Gastroesophageal sphincter (tissue), 4 donors: Measurements from ENCODE around the gene DPYD. TPM values are rescaled to one million over a fixed set of nuclear protein-coding genes. Genes with fewer than 3 reads are reported as not detected.

Source experiments
- ATAC-seq: fragments of 150-250 bp; one replicate; pipeline ENCODE4 v1.9.1; 2016; ENCODE audit warnings: mild to moderate bottlenecking, moderate library complexity
- H3K27ac ChIP-seq, 4 donors: fragments of 200-600 bp; sonication (generic) in 3 of 4; 1 replicate in 3 of 4; 2 replicates in 1 of 4; pipeline ENCODE4 v1.5.1; 2016 to 2019
- H3K27me3 ChIP-seq: fragments of 200-600 bp; sonication (generic); one replicate; pipeline ENCODE4 v1.5.1; 2019
- H3K36me3 ChIP-seq, 2 donors: fragments of 200-600 bp; sonication (generic); one replicate each; pipeline ENCODE4 v1.5.1; 2019; ENCODE audit warnings: control low read depth in 1 of 2
- H3K4me1 ChIP-seq, 3 donors: fragments of 200-600 bp; sonication (generic); 1 replicate in 2 of 3; 2 replicates in 1 of 3; pipeline ENCODE4 v1.5.1; 2016 to 2019; ENCODE audit warnings: control low read depth in 2 of 3
- H3K4me3 ChIP-seq, 2 donors: fragments of 200-600 bp; sonication (generic); one replicate each; pipeline ENCODE4 v1.5.1; 2019; ENCODE audit warnings: mild to moderate bottlenecking in 1 of 2, moderate library complexity in 1 of 2
- H3K9me3 ChIP-seq, 3 donors: fragments of 200-600 bp; sonication (generic); one replicate each; pipeline ENCODE4 v1.5.1; 2017 to 2019; ENCODE audit warnings: control low read depth in 2 of 3
- EP300 ChIP-seq: sonication (generic); formaldehyde crosslinking; IDR thresholded peaks from one replicate; pipeline ENCODE4 v1.6.1; 2017; ENCODE audit warnings: antibody characterized with exemption, mild to moderate bottlenecking
- POLR2A ChIP-seq, 2 donors: fragments of 450-650 bp; IDR thresholded peaks; one replicate each; pipeline ENCODE4 v1.6.1; 2017; ENCODE audit warnings: antibody characterized with exemption in 2 of 2, mild to moderate bottlenecking in 2 of 2, moderate library complexity in 1 of 2
- POLR2AphosphoS5 ChIP-seq: sonication (generic); formaldehyde crosslinking; IDR thresholded peaks from one replicate; pipeline ENCODE4 v1.6.1; 2017; ENCODE audit warnings: antibody characterized with exemption
- WGBS, 2 donors: methylation state at CpG; one replicate each; pipeline ENCODE4 v1.1.5; 2018; ENCODE audit warnings: low coverage in 1 of 2; 5-methylcytosine and 5-hydroxymethylcytosine counted together
- total RNA-seq, 4 donors: library from RNA; depleted of rRNA; stranded (reverse); fragments of >200 nt; gene quantifications; one replicate each; pipeline ENCODE4 v1.1.0, GENCODE V29; 2016
- TF ChIP-seq, protein P1 (sequence below), 4 experiments: fragments of 200-600 bp in 2 of 4; fragments of 450-650 bp in 2 of 4; sonication (generic) in 1 of 4; IDR thresholded peaks; one replicate each; pipeline ENCODE4 v1.5.1; 2017 to 2019; ENCODE audit warnings: antibody characterized with exemption in 4 of 4, mild to moderate bottlenecking in 2 of 4, moderate library complexity in 2 of 4

DPYD gene
- total RNA-seq, 4 donors from 2014 or later: 31.2 to 53.0 (median 43.2) TPM

- TF ChIP-seq POLR2AphosphoS5 (no peak), POLR2A (IDR thresholded peaks at IDR 0.05) (no peak), EP300 (no peak)
- TF ChIP-seq, protein P1, sequence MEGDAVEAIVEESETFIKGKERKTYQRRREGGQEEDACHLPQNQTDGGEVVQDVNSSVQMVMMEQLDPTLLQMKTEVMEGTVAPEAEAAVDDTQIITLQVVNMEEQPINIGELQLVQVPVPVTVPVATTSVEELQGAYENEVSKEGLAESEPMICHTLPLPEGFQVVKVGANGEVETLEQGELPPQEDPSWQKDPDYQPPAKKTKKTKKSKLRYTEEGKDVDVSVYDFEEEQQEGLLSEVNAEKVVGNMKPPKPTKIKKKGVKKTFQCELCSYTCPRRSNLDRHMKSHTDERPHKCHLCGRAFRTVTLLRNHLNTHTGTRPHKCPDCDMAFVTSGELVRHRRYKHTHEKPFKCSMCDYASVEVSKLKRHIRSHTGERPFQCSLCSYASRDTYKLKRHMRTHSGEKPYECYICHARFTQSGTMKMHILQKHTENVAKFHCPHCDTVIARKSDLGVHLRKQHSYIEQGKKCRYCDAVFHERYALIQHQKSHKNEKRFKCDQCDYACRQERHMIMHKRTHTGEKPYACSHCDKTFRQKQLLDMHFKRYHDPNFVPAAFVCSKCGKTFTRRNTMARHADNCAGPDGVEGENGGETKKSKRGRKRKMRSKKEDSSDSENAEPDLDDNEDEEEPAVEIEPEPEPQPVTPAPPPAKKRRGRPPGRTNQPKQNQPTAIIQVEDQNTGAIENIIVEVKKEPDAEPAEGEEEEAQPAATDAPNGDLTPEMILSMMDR (IDR thresholded peaks at IDR 0.05): no peak
- H3K9me3 ChIP-seq: no peaks in the 10 kb centered on the region
- H3K4me3 ChIP-seq: no peak overlapping the region
- H3K4me1 ChIP-seq: peaks cover 0 to 11% (median 2%) of the 10 kb centered on the region in 3 donors
- H3K27me3 ChIP-seq: no peaks in the 10 kb centered on the region
- H3K36me3 ChIP-seq: no peaks in the 10 kb centered on the region
- no peak overlapping the region for H3K27ac ChIP-seq
- no peak for ATAC-seq
These were observed 11.6 kb downstream of the DPYD start for GRCh38 chr1:97909266-97909665.

GRCh38 chr1:97907886-97908285 is 12.9 kb downstream of the DPYD start:
- WGBS, 2 donors: 87 to 100% methylated on average over 2 of the region's 3 CpGs
- peaks cover 5 to 24% (median 6%) of the 10 kb centered on the region in 3 donors for H3K4me1 ChIP-seq
- TF ChIP-seq POLR2AphosphoS5 (no peak), EP300 (no peak)

DNA sequence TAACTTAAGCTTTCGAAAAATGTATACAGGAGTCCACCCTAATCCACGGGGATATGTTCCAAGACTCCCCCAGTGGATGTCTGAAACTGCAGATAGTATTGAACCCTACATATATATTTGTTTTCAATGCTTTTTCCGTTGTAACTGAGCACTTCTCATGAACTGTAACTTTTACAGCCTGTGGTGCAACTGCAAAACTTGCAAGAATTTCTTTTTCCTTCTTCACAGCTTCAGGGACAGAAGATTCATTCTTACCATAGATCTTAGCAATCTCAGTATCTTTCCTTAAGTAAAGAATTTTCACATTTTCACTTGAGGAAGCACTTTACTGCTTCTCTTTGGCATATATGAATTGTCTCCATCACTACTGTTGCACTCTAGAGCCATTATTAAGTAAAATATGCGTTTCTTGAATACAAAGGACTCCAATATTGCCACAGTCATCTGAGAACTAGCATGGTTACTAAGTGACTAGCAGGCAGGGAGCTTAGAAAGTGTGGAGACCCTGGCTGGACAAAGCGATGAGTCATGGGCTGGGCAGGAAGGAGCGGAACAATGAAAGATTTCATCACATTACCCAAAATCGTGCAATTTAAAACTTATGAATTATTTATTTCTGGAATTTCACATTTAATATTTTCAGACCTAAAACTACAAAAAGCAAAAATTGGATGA is 14.1 kb downstream of the DPYD start:
- 73 to 74% methylated on average over 6 to 7 of the region's 7 CpGs for WGBS, 2 donors
- peak; percentile 89 for ATAC-seq

More at GRCh38 chr1:97907886-97908285, 12.9 kb downstream of the DPYD start:
- no peak for ATAC-seq
- no peaks in the 10 kb centered on the region for H3K36me3 ChIP-seq
- H3K9me3 ChIP-seq: no peaks in the 10 kb centered on the region
- H3K4me3 ChIP-seq: no peak overlapping the region
- no peak overlapping the region for H3K27ac ChIP-seq
- no peaks in the 10 kb centered on the region for H3K27me3 ChIP-seq

GRCh38 chr1:97905141-97905940 is 15.5 kb downstream of the DPYD start:
- Histone ChIP-seq H3K27ac (no peak overlapping the region), H3K27me3 (no peaks in the 10 kb centered on the region), H3K9me3 (no peaks in the 10 kb centered on the region), H3K36me3 (no peaks in the 10 kb centered on the region), H3K4me1 (peaks cover 5 to 25% (median 6%) of the 10 kb centered on the region in 3 donors), H3K4me3 (no peak overlapping the region)
- TF ChIP-seq, protein P1 (IDR thresholded peaks at IDR 0.05): no peak
- TF ChIP-seq EP300 (no peak), POLR2AphosphoS5 (no peak), POLR2A (IDR thresholded peaks at IDR 0.05) (no peak)
- no peak for ATAC-seq
- WGBS, 2 donors: 84 to 90% methylated on average over 6 of the region's 6 CpGs

More for the DNA sequence above, 14.1 kb downstream of the DPYD start:
- no peak for TF ChIP-seq POLR2A (IDR thresholded peaks at IDR 0.05)
- no peak for TF ChIP-seq POLR2AphosphoS5
- TF ChIP-seq EP300: no peak
- TF ChIP-seq, protein P1 (IDR thresholded peaks at IDR 0.05): no peak
- no peaks in the 10 kb centered on the region for H3K36me3 ChIP-seq
- H3K9me3 ChIP-seq: no peaks in the 10 kb centered on the region
- no peak overlapping the region for H3K4me3 ChIP-seq
- no peaks in the 10 kb centered on the region for H3K27me3 ChIP-seq
- H3K4me1 ChIP-seq: peaks cover 5 to 25% (median 6%) of the 10 kb centered on the region in 3 donors
- no peak overlapping the region for H3K27ac ChIP-seq

- Histone ChIP-seq H3K36me3 (no peaks in the 10 kb centered on the region), H3K4me1 (peaks cover 5 to 25% (median 6%) of the 10 kb centered on the region in 3 donors), H3K27me3 (no peaks in the 10 kb centered on the region), H3K27ac (no peak overlapping the region), H3K4me3 (no peak overlapping the region), H3K9me3 (no peaks in the 10 kb centered on the region)
- ATAC-seq: no peak
- TF ChIP-seq POLR2AphosphoS5: peak; percentile 12
- no peak for TF ChIP-seq EP300
These were observed 16.3 kb downstream of the DPYD start for GRCh38 chr1:97904534-97904933.
